Measurements from ENCODE around the gene TNFAIP8L1. TPM values are rescaled to one million over a fixed set of nuclear protein-coding genes. Genes with fewer than 3 reads are reported as not detected.

TNFAIP8L1 gene
- total and polyA plus RNA-seq, 2 of the 8 experiments (the other 6 are each of a cell fraction or from before 2014, with no cell fraction given): 3.2 to 6.1 TPM

DNA sequence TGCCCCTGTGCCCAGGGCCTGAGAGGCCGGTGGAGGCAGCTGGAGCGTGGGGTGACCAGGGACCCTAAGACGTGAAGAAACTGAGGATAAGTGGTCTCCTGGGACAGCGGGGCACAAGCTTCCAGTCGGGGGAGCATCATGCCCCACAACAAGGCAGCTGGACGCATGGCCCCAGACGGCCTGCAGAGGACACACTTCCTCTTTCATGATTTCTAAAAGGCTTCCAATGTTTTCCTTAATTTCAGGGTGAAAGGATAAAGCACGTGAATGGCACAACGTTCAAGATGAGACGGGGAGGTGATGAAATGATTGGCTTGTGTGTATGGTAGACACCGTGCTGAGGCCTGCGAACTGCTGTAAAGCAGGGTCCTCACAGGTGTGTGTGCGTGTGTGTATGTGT, 51.0 kb downstream of the TNFAIP8L1 start:
- Histone ChIP-seq H3K56ac (replicated peaks; ENCODE audit: insufficient read length, low read depth, low read length) (no peak overlapping the region), H3K4me3 (ENCODE audit: extremely low read depth in 1 of 4, insufficient read depth in 2 of 4, low read depth in 3 of 4, low read length in 4 of 4) (no peak overlapping the region), H2BK5ac (ENCODE audit: low read depth, low read length) (no peak overlapping the region), H3K14ac (ENCODE audit: insufficient read length) (no peak overlapping the region), H2BK20ac (ENCODE audit: low read length) (no peak overlapping the region), H2BK120ac (replicated peaks; ENCODE audit: low read depth, low read length) (no peak overlapping the region), H4K91ac (replicated peaks; ENCODE audit: insufficient read length, low read length) (no peak overlapping the region), H4K8ac (ENCODE audit: extremely low read depth, insufficient read depth, low read length) (no peak overlapping the region; the same call in 1 of the 2 replicates), H3K36me3 (ENCODE audit: control insufficient read depth in 2 of 4, insufficient read depth in 4 of 4, low read length in 3 of 4) (peaks cover 10 to 48% (median 33%) of the 10 kb centered on the region in 4 experiments; a peak in 7 of 8 replicates), H3K23me2 (ENCODE audit: low read depth, low read length) (no peaks in the 10 kb centered on the region), H2AFZ (ENCODE audit: low read length) (no peak overlapping the region), H3K9me3 (ENCODE audit: insufficient read depth in 2 of 2, low read depth in 1 of 2, low read length in 1 of 2) (no peaks in the 10 kb centered on the region), H3K79me1 (ENCODE audit: low read depth, low read length) (no peaks in the 10 kb centered on the region), H3K27me3 (replicated peaks in 1 of 4; ENCODE audit: control insufficient read depth in 3 of 4, extremely low read depth in 1 of 4, insufficient read depth in 3 of 4, low read length in 3 of 4) (no peaks in the 10 kb centered on the region), H4K5ac (ENCODE audit: insufficient read length, low read depth, low read length) (no peak overlapping the region), H4K20me1 (replicated peaks in 1 of 2; ENCODE audit: control insufficient read depth in 1 of 2, insufficient read depth in 2 of 2, low read length in 2 of 2) (peaks cover 2 to 10% of the 10 kb centered on the region in 2 experiments), H3K9ac (replicated peaks in 1 of 4; ENCODE audit: extremely low read depth in 1 of 4, low read depth in 3 of 4, low read length in 3 of 4) (no peak overlapping the region), H2BK15ac (ENCODE audit: low read length) (no peak overlapping the region), H3K18ac (ENCODE audit: extremely low read depth, low read length) (no peak overlapping the region), H3K4me1 (replicated peaks in 1 of 4; ENCODE audit: control insufficient read depth in 3 of 4, insufficient read depth in 4 of 4, low read length in 3 of 4) (no peaks in the 10 kb centered on the region), H2AK5ac (ENCODE audit: low read depth, low read length) (no peak overlapping the region), H2BK12ac (ENCODE audit: low read depth, low read length) (no peak overlapping the region), H3K23ac (ENCODE audit: insufficient read length) (no peak overlapping the region), H3K79me2 (ENCODE audit: control insufficient read depth in 1 of 2, insufficient read depth in 2 of 2, low read length in 2 of 2) (no peaks in the 10 kb centered on the region), H3K4me2 (ENCODE audit: insufficient read depth in 1 of 2, low read depth in 2 of 2, low read length in 2 of 2) (no peak overlapping the region), H3K27ac (ENCODE audit: low read depth, low read length) (no peak overlapping the region), H3K4ac (replicated peaks; ENCODE audit: insufficient read length, low read depth, low read length) (no peak overlapping the region)
- 88% methylated on average over 13 of the region's 13 CpGs; no CpG with 5 or more reads in 1 of the 2 experiments for WGBS, 2 experiments (ENCODE audit: extremely low coverage in 1 of 2, insufficient coverage in 1 of 2, insufficient read length in 1 of 2, insufficient replicate concordance in 2 of 2, low coverage in 1 of 2, low lambda C conversion rate in 2 of 2, missing lambda C conversion rate in 1 of 2)
- no peak for TF ChIP-seq EZH2 (IDR thresholded peaks at IDR 0.05; ENCODE audit: low read depth, low read length, severe bottlenecking)
- TF ChIP-seq SIN3A (conservative IDR thresholded peaks at IDR 0.05 in 1 of 2, IDR thresholded peaks at IDR 0.05 in 1 of 2; ENCODE audit: low read depth in 1 of 2, low read length in 2 of 2): no peak
- TF ChIP-seq FOSL1 (IDR thresholded peaks at IDR 0.05; ENCODE audit: insufficient read depth, low read depth, low read length): no peak
- TF ChIP-seq CREB1 (IDR thresholded peaks at IDR 0.05): no peak
- TF ChIP-seq EP300 (IDR thresholded peaks at IDR 0.05; ENCODE audit: borderline replicate concordance in 1 of 2, low read depth in 2 of 2, low read length in 2 of 2): no peak
- no peak for TF ChIP-seq KDM5A (IDR thresholded peaks at IDR 0.05; ENCODE audit: low read length)
- no peak for TF ChIP-seq BRCA1 (IDR thresholded peaks at IDR 0.05; ENCODE audit: low read depth, low read length)
- TF ChIP-seq TCF12 (IDR thresholded peaks at IDR 0.05; ENCODE audit: low read depth, low read length): no peak
- no peak for TF ChIP-seq MAX (IDR thresholded peaks at IDR 0.05)
- DNase-seq (ENCODE audit: low read depth in 1 of 2, low spot score in 2 of 2) (no peak), FAIRE-seq (no peak)
- ChIA-PET CTCF (ENCODE audit: partially characterized antibody) (no interaction called here), POLR2A (ENCODE audit: partially characterized antibody) (interaction anchor here (0.8 to 1.8 kb wide), 4 partner anchors 10 to 113 kb away, joined by 3 to 6 read pairs (median 3); no protein-coding TSS in a partner anchor)
